ENCODE measurements around the gene CPB2.

CPB2 gene

DNA sequence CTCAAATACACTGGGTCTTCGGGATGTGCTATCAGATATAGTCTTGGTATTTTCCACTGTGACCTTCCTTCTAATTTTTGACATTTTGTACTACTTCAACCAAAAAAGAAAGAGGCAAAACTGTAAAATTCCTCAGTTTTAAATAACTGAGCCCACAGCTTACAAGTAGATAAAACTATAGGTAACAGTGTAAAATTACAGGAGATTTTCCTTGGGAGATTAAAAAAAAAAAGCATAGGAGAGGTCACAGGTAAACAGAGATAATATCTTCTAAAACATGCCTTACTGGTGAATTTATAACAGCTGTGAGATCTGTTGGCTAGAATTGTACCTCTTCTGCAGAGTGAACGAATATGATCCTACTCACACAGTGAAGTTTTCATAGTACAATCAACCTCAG lies 59.4 kb downstream of the CPB2 start:
- no peak for DNase-seq

DNA sequence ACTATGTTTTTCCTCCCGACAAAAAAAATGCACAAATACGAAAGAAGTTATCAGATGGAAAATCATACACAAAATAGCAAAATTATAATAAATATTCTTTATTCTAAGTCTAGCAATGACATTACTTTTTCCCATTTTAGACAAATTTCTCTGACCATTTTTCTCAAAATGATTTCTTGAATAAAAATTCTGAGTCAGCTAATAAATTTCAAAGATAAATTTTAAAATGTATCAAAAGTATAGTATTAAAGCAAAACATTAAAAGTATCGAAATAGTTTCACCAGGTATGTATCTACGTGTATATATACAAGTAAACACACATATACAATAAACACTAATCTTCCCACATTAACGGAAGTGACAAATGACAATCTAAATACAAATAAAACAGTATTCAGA lies 61.2 kb downstream of the CPB2 start:
- DNase-seq: no peak

DNA sequence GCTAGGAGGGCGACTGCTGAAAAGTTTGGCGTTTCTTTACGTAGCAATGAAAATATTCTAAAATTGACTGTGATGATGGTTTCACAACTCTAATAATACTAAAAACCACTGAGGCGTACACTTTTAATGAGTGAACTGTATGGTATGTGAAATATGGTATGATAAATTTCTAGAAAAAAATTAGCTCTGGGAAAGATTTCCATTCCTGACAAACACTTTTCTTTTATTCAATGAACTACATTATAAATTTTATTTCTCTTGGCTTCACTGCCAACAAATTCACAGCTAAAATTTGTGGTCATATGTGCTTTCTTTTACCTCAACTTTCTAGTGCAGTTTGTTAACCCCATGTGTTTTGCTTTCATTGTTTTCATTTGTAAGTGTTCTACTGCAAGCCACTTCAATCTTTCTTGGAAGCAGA lies 63.4 kb downstream of the CPB2 start:
- DNase-seq: no peak

DNA sequence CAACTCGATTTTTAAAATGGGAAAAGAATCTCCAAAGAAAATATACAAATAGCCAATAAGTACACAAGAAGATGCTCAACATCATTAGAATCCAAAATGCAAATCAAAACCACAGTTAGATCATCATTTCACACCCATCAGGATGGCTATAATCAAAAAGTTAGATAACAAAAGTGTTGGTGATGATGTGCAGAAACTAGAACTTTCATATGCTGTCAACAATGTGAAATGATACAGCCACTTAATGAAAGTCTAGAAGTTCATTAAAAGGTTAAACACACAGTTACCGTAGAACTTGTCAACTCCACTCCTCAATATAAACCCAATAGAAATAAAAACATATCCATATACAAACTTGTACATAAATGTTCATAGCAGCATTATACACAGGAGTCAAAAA lies 64.1 kb downstream of the CPB2 start:
- DNase-seq: no peak

DNA sequence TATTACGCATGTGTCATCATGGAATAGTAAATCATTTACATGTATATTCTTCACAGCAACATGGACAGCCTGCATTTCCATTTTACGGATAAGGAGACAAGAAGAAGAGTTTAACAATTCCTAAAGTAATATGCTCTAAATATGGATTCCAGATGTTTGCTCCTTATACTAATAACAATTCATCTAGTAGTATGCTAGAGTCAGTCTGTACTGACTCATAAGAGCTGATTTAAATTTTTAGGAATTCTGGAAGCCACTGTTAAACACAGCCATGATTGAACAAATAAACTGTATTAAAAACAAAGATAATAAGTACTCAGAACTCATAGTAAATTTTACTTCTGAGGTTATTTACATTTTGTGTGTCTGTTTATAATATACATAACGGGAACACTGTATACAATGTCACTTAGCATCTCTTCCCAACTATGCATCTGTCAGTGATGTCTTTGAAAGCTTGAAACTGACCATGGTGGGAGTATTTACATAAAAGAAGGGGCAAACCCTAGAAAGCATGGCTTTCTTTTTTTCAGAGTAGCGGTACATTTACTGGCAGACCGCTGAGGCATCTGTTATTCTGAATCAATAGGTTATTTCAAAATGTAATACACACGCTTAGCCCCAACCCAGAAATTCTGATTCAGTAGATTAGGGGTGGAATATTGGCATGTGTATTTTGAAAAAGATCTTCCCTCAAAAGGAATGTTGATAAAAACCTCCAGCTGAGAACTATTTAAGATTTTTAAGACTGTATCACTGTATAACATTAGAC lies 65.2 kb downstream of the CPB2 start:
- no peak for DNase-seq

DNA sequence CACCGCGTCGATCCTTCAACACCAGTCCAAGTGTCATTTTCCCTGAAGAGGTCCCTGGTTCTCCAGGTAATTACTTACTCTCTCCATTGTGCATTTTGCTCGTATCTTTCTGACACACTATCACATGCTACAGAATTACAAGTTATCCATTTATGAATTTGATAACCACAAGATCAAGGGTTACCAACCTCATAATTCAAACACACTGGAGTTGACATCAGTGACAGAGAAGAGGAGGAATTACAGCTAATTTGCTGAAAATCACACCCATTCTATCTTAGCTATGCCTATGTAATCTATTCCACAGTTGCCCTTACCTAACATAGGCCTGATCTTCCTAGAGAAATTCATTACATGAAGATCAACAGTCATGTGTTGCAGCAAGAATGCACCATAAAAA lies 66.5 kb downstream of the CPB2 start:
- no peak for DNase-seq

DNA sequence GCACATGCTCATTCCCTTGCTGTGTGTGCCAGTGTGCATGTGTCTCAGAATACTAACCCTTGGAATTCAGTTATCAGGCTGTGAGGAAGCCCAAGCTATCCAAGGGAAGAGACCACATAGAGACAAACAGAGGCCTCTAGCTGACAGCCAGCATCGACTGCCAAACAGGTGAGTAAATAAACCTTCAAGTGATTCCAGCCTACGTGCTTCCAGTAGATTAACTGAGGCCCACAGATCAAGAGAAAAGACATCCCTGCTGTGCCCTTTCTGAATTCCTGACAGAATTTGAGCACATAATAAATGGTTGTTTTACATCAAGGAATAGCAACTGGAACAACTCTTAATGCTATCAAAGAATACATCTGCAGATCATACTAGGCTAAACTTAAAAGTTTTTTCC lies 69.8 kb downstream of the CPB2 start:
- DNase-seq: no peak

DNA sequence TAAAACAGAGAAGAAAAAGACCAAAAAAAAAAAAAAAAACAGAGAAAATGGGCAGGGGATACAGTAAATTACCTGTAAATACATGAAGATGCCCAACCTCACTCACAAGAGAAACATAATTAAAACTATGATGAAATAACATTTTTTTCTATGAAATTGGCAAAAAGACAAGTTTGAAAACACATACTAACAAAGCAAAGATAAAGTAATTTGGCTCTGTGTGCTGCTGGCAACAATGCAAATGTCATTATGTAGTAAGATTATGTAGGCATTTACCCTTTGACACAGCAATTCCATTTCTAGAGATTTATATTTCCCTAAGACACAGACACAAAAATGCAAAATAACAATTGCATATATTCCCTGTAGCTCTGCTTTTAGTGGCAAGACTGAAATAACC lies 72.5 kb downstream of the CPB2 start:
- no peak for DNase-seq

DNA sequence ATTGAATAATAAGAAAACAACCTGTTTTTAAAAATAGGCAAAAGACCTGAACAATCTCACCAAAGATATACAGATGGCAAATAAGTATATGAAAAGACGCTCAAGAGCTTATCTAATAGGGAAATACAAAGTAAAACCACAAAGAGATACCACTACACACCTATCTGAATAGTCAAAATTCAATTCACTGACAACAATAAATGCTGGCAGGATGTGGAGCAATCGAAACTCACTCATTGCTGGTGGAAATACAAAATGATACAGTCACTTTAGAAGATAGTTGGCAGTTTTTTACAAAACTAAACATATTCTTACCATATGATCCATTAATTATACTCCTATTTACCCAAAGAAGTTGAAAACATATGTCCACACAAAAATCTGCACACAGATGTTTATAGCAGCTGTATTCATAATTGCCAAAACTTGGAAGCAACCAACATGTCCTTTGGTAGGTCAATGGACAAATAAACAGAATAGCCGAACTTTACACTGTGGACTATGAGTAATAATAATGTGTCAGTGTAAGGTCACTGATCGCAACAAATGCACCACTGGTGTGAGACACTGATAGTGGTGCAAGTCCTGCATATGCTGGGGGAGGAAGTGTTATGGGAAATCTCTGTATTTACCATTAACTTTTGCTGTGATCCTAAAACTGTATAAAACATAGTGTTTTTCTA lies 73.1 kb downstream of the CPB2 start:
- DNase-seq: no peak

DNA sequence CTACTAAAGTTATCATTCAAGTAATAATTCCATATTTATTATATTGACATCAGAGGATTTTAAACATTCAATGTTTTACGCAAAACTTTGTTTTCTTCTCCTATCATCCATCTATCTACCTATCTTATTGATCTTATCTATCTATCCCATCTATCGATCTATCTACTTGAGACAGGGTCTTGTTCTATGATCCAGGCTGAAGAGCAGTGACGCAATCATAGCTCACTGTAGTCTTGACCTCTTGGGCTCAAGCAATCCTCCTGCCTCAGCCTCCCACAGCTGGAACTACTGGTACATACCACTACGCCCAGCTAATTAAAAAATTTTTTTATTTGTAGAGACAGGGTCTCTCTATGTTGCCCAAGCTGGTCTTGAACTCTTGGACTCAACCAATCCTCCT lies 79.7 kb downstream of the CPB2 start:
- no peak for DNase-seq

DNA sequence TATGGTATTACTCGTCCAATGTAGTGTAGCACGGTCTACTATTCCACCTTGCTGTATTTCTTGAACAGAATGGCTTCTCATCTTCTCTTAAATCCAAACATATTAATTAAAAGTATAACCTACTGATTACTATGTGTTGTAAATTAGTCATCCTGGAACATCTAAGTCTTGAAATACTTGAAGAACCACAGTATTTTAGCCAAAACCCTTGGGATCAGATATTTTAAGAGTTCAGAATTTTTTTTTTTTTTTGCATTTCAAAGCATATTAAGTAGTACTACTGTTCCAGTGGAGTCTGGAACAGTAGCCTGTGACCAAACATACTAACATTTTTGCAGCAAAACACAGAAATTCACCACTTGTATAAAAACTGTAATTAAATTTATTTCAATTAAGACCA lies 82.4 kb downstream of the CPB2 start:
- DNase-seq: no peak

DNA sequence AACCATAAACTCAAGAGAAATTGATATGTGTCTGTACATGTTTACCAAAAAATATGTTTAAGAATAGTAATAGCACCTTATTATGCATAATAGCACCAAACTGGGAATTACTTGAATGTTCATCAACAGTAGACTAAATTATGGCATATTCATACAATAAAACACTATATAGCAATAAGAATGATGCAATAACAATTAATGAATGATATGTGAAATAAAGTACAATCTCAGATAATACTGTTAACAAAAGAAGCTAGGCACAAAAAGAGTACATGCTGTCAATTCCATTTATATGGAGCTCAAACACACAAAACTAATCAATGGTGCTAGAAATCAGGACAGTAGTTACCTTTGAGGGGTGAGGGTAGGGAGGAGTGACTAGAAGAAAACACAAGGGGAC lies 88.6 kb downstream of the CPB2 start:
- no peak for DNase-seq

DNA sequence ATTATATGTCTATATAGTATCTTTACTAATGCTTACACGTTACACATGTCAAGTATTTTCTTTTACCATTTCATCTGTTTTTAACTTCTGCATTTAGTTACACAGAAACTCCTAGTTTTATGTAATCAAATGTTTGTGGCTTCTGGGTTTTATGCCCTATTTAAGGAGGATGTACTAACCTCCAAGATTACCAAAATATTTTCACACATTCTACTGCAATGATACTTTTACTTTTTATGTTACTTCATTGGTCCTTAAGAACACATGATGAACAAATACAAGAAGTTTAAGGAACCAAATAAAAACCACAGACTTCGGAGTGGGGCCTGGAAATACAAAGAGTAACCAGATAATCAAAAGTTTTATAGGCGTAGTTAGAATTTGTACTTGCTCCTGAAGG lies 89.5 kb downstream of the CPB2 start:
- DNase-seq: peak; percentile 90

DNA sequence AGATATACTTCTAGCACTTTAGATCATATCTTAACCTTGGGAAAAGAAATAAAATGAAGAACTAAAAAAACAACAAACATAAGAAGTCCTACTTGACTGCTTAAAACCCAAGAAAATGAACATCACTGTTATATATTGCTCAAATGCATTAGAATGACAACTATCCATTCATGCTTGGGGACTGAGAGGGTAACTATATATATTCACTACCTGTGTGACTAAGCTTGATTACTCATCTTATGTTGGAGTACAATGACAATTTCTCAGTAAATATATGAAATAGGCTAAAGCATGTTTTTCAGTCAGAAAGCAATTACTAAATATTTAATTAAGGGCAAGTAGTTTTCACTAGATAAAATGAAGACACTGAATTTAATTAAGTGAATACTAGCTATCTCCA lies 92.4 kb downstream of the CPB2 start:
- DNase-seq: no peak

DNA sequence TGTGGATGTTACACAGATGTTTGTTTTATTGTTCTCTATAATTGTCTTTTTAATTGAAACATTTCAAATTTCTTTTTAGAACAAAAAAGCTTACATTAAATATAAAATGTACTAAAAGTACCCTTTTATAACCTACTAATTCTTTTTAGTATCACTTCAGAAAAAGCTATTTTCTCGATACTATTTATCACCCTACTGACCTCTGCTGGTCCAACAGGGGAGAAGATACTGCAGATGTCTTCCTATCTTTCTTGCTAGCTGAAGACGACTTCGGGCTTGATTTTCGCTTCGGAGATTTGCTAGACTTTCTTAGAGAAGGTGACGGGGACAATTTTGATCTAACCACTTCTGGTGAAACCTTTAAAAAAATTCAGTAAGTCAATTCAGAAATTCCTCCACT lies 94.7 kb downstream of the CPB2 start:
- peak; percentile 11 for DNase-seq

DNA sequence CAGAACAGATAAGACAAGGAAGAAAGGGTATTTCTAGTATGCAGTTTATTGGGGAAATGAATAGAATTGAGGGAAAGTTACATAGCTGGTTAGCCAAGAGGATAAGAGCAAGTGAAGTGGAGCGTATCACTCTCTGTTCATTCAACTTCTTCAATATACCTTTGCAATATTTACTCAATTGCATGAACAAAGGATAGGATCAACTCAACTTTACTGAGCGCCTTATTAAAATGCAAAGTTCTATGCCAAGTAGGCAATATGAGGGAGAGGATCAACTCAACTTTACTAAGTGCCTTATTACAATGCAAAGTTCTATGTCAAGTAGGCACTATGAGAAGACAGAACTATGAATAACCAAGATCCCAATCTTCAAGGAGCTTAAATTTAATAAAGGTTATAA lies 96.2 kb downstream of the CPB2 start:
- no peak for DNase-seq

DNA sequence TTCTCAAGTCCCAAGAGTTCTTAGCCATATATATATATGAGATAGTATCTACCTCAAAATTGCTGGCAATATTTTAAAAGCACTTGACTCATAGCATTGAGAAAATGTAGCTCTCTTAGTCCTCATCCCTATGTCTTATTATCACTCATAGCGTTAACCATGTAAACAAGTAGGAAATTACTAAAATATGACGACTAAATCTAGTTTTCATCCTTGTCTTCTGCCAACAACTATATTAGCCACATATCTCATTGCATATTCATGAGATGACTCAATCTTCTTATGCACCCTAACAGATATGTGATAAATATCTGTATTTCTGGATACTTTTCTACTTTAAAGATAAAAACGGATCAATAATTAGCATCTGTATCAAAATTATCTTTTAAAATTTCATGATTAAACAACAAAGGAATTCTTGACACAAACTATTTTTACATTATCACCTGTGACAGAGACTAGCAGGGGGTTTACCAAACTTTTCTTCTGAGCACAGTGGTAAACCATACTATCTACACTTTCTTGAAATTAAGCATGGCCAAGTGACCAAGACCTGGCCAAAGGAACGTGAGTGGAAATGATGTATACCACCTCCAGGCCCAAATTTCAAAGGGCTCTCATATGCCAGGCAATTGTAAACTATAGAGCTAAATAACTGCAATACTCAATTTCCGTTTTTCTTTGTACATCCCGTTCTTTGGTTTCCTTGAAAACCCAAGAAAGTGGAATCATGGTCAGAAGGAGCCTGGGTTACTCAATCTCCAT lies 98.0 kb downstream of the CPB2 start:
- no peak for DNase-seq

DNA sequence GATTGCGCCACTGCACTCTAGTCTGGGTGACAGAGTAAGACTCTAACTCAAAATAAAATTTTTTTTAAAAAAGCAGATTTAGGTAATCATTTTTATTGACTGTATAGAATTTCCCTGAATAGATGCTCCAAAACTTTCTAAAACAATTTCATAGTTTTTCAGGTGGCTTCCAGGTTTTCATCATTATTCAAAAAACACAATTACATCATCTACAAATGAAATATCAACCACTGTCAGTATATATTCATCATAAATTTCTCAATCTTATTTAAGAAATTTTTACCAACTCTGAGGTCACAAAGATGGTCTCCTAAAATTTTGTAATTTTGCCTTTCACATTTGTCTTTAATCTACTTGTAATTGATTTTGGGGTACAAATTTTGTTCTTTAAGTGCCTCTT lies 100.3 kb downstream of the CPB2 start:
- DNase-seq: peak; percentile 83

All from inflammatory macrophage treated with lipopolysaccharide for 4 hours (primary cell).